Measurements from ENCODE around the gene UBTD2.

- TF ChIP-seq CTCF (conservative IDR thresholded peaks at IDR 0.05 in 1 of 2, IDR thresholded peaks at IDR 0.05 in 1 of 2; ENCODE audit: low read depth in 1 of 2, low read length in 2 of 2) = no peak
- TF ChIP-seq EZH2 (IDR thresholded peaks at IDR 0.05; ENCODE audit: low read length, missing control alignments) = no peak
Measured at GRCh38 chr5:172305380-172305779, 21.8 kb upstream of the UBTD2 start.

Measured in fibroblast of lung (primary cell).